ENCODE data around the gene POU2AF1.
"Not testable (repeated sequence)": the region's sequence is repeated elsewhere in the genome, so short reads cannot be mapped to it uniquely, and the experiment has no call there.

POU2AF1 gene

GRCh38 chr11:111324277-111324720 is 54.8 kb downstream of the POU2AF1 start:
- peak overlapping the region; percentile 39 for H3K27ac ChIP-seq
- peaks cover 18% of the 10 kb centered on the region for H3K4me1 ChIP-seq
- no peaks in the 10 kb centered on the region for H3K36me3 ChIP-seq (ENCODE audit: control insufficient read depth, insufficient read depth, low read length)
- TF ChIP-seq CTCF (IDR thresholded peaks at IDR 0.05), result no peak
- H3K4me2 ChIP-seq (ENCODE audit: low read length), result no peak overlapping the region
- no peak overlapping the region for H3K4me3 ChIP-seq (ENCODE audit: low read depth, low read length)
- H3K9me3 ChIP-seq (ENCODE audit: control insufficient read depth, low read length), result no peaks in the 10 kb centered on the region
- H3K9ac ChIP-seq, result no peak overlapping the region
- no peaks in the 10 kb centered on the region for H3K79me2 ChIP-seq
- peak overlapping the region; percentile 56 for H2AFZ ChIP-seq
- no peaks in the 10 kb centered on the region for H3K27me3 ChIP-seq (ENCODE audit: control insufficient read depth, insufficient read depth, low read length)

GRCh38 chr11:111322534-111322933 is 56.5 kb downstream of the POU2AF1 start:
- H3K4me2 ChIP-seq (ENCODE audit: low read length), result peak overlapping the region; percentile 44
- H3K79me2 ChIP-seq, result no peaks in the 10 kb centered on the region
- H3K27me3 ChIP-seq (ENCODE audit: control insufficient read depth, insufficient read depth, low read length), result no peaks in the 10 kb centered on the region
- peaks cover 14% of the 10 kb centered on the region for H3K4me1 ChIP-seq
- H3K9ac ChIP-seq, result no peak overlapping the region
- no peaks in the 10 kb centered on the region for H3K9me3 ChIP-seq (ENCODE audit: control insufficient read depth, low read length)
- H3K27ac ChIP-seq, result no peak overlapping the region
- TF ChIP-seq CTCF (IDR thresholded peaks at IDR 0.05), result no peak
- H3K4me3 ChIP-seq (ENCODE audit: low read depth, low read length), result peak overlapping the region; percentile 31
- no peaks in the 10 kb centered on the region for H3K36me3 ChIP-seq (ENCODE audit: control insufficient read depth, insufficient read depth, low read length)
- H2AFZ ChIP-seq, result no peak overlapping the region

- H3K4me3 ChIP-seq (ENCODE audit: low read depth, low read length), result no peak overlapping the region
- no peaks in the 10 kb centered on the region for H3K36me3 ChIP-seq (ENCODE audit: control insufficient read depth, insufficient read depth, low read length)
- TF ChIP-seq CTCF (IDR thresholded peaks at IDR 0.05), result no peak
- H3K9ac ChIP-seq, result no peak overlapping the region
- H3K9me3 ChIP-seq (ENCODE audit: control insufficient read depth, low read length), result no peaks in the 10 kb centered on the region
- H3K4me2 ChIP-seq (ENCODE audit: low read length), result no peak overlapping the region
- no peak overlapping the region for H3K27ac ChIP-seq
- H3K4me1 ChIP-seq, result peaks cover 4% of the 10 kb centered on the region
- no peaks in the 10 kb centered on the region for H3K79me2 ChIP-seq
- H2AFZ ChIP-seq, result no peak overlapping the region
- no peaks in the 10 kb centered on the region for H3K27me3 ChIP-seq (ENCODE audit: control insufficient read depth, insufficient read depth, low read length)
These were observed 58.1 kb downstream of the POU2AF1 start for GRCh38 chr11:111320728-111321568.

GRCh38 chr11:111320199-111320598 is 58.9 kb downstream of the POU2AF1 start:
- H3K4me2 ChIP-seq (ENCODE audit: low read length); H2AFZ ChIP-seq; H3K79me2 ChIP-seq; H3K4me1 ChIP-seq; H3K27me3 ChIP-seq (ENCODE audit: control insufficient read depth, insufficient read depth, low read length); H3K36me3 ChIP-seq (ENCODE audit: control insufficient read depth, insufficient read depth, low read length); H3K9me3 ChIP-seq (ENCODE audit: control insufficient read depth, low read length); H3K27ac ChIP-seq; H3K9ac ChIP-seq; H3K4me3 ChIP-seq (ENCODE audit: low read depth, low read length): not testable (repeated sequence)

GRCh38 chr11:111319296-111319695 is 59.8 kb downstream of the POU2AF1 start:
- Histone ChIP-seq H3K4me1 (peaks cover 2% of the 10 kb centered on the region), H3K79me2 (no peaks in the 10 kb centered on the region), H3K4me2 (ENCODE audit: low read length) (no peak overlapping the region), H3K9ac (no peak overlapping the region), H3K27ac (no peak overlapping the region), H3K36me3 (ENCODE audit: control insufficient read depth, insufficient read depth, low read length) (no peaks in the 10 kb centered on the region), H3K4me3 (ENCODE audit: low read depth, low read length) (no peak overlapping the region), H3K27me3 (ENCODE audit: control insufficient read depth, insufficient read depth, low read length) (no peaks in the 10 kb centered on the region), H3K9me3 (ENCODE audit: control insufficient read depth, low read length) (no peaks in the 10 kb centered on the region), H2AFZ (peak overlapping the region; percentile 53)
- no peak for TF ChIP-seq CTCF (IDR thresholded peaks at IDR 0.05)
